Stimulated activated CD4-positive, alpha-beta T cell treated with anti-CD3 and anti-CD28 coated beads, Interleukin-1b, Interleukin-23, amount 100 ng/mL, for 4 hours (primary cell): ENCODE results near the gene GTSE1.
"Not testable (repeated sequence)": the region's sequence is repeated elsewhere in the genome, so short reads cannot be mapped to it uniquely, and the experiment has no call there.

Experiments used
- DNase-seq, 2 donors: peaks; one replicate each; pipeline ENCODE4 v3.0.0-alpha.2; 2020; ENCODE audit warnings: low read depth in 2 of 2

The GTSE1 gene, protein sequence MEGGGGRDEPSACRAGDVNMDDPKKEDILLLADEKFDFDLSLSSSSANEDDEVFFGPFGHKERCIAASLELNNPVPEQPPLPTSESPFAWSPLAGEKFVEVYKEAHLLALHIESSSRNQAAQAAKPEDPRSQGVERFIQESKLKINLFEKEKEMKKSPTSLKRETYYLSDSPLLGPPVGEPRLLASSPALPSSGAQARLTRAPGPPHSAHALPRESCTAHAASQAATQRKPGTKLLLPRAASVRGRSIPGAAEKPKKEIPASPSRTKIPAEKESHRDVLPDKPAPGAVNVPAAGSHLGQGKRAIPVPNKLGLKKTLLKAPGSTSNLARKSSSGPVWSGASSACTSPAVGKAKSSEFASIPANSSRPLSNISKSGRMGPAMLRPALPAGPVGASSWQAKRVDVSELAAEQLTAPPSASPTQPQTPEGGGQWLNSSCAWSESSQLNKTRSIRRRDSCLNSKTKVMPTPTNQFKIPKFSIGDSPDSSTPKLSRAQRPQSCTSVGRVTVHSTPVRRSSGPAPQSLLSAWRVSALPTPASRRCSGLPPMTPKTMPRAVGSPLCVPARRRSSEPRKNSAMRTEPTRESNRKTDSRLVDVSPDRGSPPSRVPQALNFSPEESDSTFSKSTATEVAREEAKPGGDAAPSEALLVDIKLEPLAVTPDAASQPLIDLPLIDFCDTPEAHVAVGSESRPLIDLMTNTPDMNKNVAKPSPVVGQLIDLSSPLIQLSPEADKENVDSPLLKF

DNA sequence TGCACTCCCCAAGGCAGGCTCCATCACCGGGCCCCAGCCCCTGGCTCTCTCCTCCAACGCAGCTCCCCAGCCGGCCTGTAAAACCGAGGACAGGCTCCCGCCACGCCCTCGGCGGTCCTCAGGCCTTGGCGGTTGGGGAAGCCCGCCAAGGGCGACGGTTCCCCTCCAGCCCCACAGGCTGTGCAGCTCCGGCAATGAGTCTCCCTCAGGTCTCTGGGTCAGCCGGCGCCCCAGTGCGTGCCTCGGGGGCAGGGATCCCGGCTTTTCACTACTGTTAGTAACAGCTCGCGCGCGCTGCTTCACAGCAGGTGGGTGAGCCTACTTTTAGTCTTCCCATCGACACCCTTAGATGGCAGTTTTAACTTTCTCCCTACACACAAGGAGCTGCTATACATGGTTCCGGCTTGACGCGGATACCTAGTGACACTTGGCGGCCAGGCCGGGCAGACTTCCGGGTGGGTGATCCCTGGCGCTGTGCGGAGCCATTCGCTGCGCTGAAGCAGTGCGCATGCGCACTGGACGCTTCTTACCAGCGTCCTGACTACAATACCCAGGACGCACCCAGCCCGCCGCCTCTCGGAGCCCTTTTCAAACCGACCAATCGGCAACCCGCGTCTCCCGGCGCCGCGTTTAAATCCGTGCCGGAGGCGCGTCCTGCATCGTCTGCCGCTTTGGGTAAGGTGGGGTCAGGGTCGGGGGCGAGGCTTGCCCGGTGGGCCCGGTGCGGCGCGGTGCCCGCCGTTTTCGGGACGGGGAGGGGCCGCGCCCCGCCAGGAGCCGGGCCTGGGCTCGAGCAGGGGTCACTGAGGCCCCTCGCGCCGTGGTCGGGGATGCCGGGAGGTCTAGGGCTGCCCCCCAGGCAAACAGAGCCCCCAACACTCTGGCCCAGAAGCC is at the start of gene GTSE1:
Gene GTSE1 (plus strand): TSS at position 614 of the 894 bp plus-strand sequence. CDS start 531 bp downstream, outside the sequence.
- peak; percentile 93 to 94 for DNase-seq

DNA sequence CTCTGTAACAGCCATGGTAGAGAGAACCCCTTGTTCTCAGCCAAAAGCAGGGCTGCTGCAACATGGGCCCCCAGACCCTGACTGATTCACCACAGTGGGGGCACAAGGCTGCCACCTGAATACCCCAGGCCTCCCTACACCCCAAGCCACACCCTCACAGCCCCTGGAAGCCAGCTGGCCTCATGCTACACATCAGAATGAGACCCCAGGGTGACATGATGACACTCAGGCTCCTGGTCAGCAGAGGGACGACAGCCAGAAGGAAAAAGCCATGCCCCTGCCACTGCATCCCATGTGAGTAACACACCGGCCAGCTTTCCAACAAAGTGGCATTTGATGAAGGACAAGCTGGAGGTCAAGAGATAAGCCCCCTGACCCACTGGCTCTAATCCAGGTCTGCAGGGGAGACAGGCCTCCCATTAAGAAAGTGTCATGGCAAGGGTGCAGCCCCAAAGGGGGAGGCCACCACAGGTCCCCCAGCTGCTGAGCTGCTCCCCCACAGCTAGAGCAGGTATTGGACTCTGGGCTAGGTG is 49.2 kb upstream of the GTSE1 start:
- DNase-seq: no peak

DNA sequence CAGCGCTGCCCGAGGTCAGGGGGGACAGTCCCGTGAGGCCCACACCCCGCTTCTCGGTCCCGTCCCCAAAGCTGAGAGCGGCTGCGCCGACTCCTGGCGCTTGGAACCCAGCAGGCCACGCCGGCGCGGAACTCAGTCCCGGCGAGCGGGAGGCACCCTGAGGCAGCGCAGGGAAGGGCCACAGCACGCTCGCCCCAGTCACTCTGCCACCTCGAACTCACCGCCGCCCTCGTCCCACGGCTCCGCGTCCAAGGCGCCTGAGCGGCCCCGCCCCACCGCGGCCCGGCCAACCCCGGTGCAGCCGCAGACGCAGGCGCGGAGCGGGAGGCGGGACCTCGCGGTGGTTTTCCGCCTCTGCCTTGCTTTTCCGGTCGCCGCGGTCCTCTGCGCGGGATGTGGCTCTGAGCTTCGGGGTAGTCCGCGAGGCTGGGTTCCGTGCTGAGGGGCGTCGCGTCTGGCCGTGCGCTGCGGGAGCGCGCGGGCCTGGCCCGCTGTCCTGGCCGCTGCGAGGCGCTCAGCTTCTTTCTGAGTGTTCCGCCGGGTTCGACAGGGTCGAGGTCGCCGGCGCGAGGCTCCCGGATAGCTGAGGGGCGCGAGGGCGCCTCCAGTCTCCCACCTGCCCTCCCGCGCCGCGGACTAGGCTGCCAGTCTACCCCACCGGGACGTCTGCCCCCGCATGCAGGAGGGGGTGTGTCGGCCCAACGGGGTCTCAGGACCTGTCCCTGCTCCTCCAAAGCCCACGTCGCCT is 46.5 kb upstream of the GTSE1 start, which contains the start of gene CDPF1:
Gene CDPF1 (minus strand): TSS at position 259 of the 748 bp plus-strand sequence. CDS start 2,009 bp downstream, outside the sequence.
- peak; percentile 87 to 92 for DNase-seq

DNA sequence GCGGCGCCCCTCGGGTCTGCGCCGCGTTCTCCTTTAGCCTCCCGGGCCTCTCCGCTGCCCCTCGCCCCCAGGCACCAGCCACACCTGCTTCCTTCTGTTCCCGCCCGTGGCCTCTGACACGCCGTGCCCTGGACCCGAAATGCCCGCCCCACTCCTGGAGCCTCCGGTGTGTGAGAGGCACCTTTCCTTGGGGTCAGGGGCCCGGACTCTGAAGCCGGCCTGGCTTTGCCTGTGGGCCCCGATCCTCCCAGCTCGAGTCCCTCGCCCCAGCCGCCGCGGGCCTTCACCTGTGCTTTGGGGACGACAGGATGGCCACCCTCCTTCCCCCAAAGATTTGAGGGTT is 45.9 kb upstream of the GTSE1 start:
- peak in 1 of 2 donors; percentile 7 for DNase-seq

DNA sequence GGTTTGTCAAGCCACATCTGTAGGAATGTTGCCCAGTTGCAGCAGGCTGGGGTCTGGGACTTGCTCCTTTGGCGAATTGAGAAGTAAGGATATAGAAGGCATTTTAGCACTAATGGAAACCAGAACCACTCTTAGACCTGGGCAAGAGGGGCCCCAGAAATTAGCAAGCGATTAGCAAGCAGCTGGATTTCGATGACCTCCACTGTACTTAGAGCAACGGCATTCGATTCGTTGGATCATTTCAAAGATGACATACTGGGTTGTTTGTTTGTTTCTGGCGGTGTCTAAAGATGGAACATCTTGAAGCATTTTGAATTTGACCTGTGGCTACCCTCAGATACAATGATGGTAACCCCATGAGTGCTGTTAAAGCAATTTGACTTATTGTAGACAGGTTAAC is 45.4 kb upstream of the GTSE1 start:
- no peak for DNase-seq

DNA sequence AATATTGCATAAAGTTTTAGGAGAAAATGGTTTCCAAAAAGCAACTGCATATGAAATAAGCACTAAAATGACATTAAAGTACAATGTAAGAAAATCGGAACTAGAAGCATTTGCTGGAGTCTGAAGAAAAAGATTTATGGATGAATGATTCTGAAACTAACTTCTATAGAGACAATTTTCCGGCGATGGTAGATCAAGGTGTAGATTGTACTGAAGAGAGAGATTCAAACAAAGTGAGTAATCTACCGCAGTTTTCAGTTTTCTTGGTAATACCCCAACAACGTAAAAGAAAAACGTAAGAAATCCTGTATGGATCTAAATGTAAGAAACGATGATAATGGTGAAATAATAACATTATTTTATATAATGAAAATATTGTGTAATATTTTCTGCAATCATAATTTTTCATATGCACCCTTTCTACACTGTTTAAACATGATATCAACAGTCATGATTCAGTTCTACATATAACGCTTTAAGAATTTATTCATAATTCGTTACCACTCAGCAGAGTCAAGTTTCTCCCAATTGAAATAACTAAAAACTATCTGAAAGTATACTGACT is 44.8 kb upstream of the GTSE1 start:
- no peak for DNase-seq

DNA sequence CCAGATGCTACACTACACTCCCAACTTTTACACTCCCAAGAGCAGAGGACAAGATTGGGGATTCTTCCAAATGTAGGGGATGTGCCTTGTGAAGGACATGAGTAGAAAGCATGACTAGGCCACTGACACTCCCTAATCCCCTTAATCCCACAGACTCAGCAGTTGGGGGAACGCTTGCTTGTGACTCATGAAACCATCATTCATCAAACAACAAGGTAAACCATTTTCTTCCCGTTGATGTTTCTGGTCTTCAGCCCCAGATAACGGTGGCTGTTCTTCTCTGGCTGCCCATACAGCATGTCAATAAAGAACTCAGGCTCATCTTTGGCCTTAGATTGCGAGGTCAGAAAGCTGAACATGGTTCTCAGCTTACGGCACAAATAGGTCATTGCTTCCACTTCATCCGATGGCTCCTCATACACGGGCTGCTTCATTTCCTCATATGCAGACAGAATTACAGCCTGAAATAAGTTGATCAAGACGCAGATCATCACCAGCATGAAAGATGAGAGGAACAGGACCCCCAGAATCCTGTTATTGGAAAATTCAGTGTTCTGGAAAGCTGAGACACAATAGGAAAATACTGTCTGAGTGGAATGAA is 40.2 kb upstream of the GTSE1 start:
- no peak for DNase-seq

DNA sequence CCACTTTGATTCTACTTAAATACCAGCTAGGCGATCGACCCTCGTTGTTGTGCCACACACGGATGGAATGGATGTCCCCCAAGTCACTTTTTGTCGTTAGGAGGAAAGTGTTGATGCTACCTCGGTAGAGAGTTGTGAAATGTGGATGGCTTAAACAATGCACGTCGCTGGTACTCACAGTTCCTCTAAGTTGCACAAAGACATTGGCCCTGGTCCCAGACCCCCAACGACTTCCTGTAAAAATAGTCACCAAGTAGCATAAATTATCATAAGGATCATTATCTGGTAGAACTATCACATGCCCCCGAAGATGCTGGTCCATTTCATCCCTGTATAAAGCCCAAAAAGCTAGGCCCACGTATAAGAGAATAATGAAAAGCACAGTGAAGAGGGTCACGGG is 37.3 kb upstream of the GTSE1 start:
- no peak for DNase-seq

DNA sequence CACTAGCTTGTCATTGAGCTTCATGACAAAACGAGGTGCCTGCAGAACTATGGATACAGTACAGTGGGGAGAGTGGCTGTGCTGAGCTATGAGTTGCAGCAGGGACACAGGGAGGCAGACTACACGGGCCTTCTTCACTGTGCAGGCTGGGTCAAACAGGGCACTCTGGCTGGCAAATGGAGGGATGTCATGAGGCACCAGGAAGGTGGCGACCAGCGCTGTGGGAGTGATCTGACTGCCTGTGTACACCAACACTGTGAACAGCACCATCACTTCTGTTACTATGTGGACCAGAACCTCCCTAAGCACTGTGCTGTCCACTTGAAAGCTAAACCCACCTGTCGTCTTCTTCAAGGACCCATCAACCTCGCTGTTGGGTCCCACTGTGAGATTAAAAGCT is 36.6 kb upstream of the GTSE1 start:
- no peak for DNase-seq

DNA sequence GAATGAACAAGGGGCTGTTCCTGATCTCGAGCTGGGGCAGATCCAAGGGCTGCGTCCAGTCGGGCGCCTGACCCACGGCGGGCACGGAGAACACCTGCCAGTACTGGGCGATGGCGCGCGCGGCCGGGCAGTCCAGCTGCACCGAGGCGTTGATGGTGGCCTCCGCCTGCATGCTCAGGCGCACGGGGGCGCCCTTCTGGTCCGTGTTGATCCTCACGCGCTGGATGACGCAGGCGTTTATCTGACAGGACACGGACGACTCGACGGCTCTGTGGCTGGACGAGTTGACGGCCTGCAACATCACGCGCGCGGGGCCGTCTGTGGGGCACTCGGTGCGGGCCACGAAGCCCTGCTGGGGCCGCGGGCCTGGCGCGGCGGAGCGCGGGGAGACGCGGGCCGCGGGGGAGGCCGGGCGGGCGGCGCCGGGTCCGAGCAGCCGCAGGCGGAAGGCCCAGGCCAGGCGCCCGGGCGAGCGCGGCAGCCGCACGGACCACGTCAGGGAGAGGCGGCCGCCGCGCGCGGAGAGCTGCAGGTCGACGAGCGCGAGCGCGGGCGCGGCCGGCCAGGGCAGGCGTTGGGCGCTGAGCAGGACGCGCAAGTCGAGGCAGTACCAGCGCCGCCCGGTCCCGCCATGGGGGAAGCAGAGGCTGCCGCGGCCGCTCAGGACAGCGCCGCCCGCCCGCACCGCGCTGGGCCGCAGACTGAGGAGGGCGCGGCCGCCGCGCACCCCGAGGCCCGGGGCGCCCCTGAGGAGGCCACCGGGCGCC is 34.0 kb upstream of the GTSE1 start:
- DNase-seq: peak in 1 of 2 donors; percentile 5

DNA sequence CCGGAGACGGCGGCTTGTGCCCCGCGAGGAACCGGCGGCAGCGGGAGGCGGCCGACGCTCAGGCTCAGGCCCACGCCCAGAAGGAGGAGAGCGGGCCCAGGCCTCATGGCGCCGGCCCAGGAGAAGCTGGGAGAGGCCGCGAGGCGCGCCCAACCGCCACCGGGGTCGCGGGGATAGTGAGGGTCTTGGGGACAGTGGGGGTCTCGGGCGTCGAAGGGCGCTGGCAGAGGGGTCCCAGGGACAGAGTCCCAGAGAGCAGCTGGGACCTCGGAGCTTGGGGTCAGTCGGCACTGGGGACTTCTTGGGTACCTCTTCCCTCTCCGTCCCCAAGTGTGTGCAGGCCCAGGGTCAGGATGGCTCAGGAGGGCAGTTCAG is 33.5 kb upstream of the GTSE1 start, which contains the start of gene PKDREJ:
Gene PKDREJ (minus strand): TSS at position 128 of the 375 bp plus-strand sequence. CDS start 21 bp downstream, at position 107.
- no peak for DNase-seq

DNA sequence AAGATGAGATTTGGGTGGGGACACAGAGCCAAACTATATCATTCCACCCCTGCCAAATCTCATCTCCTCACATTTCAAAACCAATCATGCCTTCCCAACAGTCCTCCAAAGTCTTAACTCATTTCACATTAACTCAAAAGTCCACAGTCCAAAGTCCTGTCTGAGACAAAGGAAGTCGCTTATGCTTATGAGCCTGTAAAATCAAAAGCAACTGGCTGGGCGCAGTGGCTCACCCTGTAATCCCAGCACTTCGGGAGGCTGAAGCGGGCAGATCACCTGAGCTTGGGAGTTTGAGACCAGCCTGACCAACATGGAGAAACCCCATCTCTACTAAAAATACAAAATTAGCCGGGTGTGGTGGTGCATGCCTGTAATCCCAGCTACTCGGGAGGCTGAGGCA is 32.1 kb upstream of the GTSE1 start:
- not testable (repeated sequence) for DNase-seq

DNA sequence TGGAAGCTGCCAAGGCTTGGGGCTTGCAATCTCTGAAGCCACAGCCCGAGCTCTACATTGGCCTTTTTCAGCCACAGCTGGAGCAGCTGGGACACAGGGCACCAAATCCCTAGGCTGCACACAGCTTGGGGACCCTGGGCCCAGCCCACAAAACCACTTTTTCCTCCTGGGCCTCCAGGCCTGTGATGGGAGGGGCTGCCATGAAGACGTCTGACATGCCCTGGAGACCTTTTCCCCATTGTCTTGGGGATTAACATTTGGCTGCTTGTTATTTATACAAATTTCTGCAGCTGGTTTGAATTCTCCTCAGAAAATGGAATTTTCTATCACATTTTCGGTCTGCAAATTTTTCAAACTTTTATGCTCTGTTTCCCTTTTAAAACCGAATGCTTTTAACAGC is 31.0 kb upstream of the GTSE1 start:
- not testable (repeated sequence) for DNase-seq

DNA sequence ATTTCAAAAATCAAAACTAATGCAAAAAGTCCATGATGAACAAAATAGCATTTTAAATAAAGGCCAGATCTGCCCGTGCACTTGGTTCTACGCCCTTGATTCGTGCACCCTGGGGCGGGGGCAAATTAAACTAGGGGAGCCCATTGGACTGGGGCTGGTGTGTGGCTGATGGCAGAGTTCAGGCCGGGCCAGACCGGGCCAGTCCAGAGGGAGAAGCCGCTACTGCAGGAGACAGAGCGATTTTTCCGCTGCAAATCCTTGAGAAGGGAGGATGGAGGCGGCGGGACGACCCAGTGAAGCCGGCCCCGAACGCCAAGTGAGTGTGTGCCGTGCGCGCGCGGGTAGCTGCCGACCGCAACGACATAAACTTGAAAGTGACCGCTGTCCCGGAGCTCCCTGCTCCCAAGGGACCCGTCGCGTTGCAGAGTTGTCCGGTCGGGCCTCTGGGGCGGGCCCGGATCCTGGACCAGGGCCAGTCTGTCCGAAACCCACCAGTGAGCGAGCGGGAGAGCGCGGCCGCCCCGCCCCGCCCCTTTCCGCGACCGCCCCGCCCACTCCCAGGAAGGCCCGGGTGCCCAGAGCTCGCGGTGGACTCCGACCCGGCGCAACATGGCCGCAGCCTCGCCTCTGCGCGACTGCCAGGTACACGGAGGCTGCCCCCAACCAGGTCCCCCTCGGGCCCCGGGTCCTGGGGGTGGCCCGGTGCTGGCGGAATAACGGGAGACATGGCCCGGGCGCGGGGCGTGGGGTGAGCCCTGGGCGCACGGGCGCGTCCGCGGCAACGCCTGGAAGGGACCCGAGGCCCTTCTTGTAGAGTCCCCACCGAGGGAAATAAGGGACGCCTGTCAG is 29.0 kb upstream of the GTSE1 start, which contains the start of gene TTC38:
Gene TTC38 (plus strand): TSS at position 578 of the 849 bp plus-strand sequence. CDS start 32 bp downstream, at position 610.
- peak; percentile 25 to 41 for DNase-seq

DNA sequence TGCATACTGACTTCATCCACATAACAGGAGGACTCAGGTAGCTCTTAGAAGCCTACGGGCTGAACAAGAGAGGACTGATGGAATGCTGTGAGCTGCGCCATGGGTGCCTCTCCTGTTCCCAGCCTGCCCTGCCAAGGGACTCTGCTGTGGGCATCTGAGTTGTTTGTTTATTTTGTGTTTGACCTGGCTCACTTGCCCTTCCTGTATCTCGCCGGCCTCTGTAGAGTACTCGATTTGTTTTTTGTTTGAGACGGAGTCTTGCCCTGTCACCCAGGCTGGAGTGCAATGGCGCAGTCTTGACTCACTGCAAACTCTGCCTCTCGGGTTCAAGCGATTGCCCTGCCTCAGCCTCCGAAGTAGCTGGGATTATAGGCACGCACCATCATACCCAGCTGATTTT is 27.1 kb upstream of the GTSE1 start:
- no peak for DNase-seq

DNA sequence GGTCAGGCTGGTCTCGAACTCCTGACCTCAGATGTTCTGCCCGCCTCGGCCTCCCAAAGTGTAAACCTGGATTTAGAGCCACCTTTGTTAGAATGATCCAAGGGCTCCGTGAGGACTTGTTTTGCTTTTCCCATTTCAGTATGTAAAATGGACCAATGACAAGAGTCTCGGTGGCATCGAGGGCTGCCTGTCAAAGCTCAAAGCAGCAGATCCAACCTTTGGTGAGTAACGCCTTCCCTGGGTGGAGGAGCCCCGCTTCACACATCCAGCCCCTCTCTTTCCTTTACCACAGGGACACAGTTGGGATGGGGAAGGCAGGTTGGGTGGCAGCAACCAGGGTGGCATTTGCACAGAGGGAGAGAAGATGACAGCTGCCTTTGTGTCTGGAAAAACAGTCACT is 24.5 kb upstream of the GTSE1 start:
- no peak for DNase-seq

DNA sequence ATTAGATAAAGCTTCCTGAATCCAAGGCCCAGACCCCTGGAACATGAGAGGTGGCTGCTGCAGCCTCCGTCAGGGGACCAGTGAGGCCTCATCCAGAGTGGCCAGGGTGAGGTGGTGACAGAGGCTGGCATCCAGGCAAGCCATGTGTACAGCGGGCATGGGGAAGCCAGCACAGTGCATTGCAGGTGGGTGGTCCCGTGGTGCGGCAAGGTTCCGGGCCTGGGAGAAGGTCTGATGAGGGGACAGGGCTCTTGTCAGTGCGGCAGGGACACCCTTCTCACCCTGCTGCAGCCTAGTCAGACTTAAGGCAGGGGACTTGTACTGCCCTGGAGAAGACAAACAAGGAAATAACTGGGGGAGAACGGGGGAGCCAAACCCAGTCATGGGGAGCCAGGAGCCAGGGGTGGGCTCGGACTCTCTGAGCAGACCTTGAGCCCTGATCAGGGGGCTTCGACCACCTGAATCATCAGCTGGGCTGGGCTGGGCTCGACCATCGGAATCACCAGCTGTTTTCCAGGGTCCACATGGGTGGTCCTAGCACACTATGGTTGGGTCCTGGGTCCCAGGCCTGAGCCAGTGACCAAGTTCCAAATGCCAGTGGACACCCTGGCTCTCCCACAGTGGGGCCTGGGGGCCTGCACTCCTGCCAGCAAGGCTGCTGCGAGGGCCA is 23.8 kb upstream of the GTSE1 start:
- no peak for DNase-seq
